ENCODE data around the gene EPB41L4A.

The EPB41L4A gene

DNA sequence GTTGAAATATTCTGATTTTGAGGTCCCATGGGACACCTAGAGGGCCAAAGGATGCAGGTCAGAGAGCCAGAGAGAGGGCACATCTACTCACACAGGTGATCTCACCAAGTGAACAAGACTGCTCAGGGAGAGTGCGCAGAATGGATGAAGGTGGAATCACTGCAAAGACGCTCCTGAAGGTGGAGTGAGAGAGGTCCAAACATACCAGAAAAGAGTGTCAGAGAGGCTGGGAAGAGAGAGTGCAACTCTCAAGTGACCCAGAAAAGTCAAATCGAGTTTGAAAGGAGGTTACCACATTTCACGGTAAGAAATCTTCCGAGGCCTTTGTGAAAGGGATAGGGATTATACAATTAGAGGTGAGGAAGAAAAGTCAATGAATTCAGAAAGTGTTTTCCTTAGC is 173.4 kb downstream of the EPB41L4A start:
- Histone ChIP-seq H3K79me2 (ENCODE audit: insufficient read depth, low read depth) (no peaks in the 10 kb centered on the region), H3K27me3 (ENCODE audit: insufficient read depth, low read depth) (no peaks in the 10 kb centered on the region), H3K27ac (no peak overlapping the region), H4K20me1 (ENCODE audit: insufficient read depth) (no peaks in the 10 kb centered on the region), H3K4me2 (no peak overlapping the region), H2AFZ (ENCODE audit: low read depth) (no peak overlapping the region), H3K9ac (no peak overlapping the region), H3K4me1 (ENCODE audit: low read depth, poor library complexity, severe bottlenecking) (no peaks in the 10 kb centered on the region), H3K36me3 (ENCODE audit: insufficient read depth) (no peaks in the 10 kb centered on the region), H3K4me3 (IDR thresholded peaks at IDR 0.05; ENCODE audit: insufficient read depth, low read depth, low read length) (no peak overlapping the region)
- TF ChIP-seq, protein P1, sequence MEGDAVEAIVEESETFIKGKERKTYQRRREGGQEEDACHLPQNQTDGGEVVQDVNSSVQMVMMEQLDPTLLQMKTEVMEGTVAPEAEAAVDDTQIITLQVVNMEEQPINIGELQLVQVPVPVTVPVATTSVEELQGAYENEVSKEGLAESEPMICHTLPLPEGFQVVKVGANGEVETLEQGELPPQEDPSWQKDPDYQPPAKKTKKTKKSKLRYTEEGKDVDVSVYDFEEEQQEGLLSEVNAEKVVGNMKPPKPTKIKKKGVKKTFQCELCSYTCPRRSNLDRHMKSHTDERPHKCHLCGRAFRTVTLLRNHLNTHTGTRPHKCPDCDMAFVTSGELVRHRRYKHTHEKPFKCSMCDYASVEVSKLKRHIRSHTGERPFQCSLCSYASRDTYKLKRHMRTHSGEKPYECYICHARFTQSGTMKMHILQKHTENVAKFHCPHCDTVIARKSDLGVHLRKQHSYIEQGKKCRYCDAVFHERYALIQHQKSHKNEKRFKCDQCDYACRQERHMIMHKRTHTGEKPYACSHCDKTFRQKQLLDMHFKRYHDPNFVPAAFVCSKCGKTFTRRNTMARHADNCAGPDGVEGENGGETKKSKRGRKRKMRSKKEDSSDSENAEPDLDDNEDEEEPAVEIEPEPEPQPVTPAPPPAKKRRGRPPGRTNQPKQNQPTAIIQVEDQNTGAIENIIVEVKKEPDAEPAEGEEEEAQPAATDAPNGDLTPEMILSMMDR (conservative IDR thresholded peaks at IDR 0.05; ENCODE audit: low read depth, low read length), result no peak

DNA sequence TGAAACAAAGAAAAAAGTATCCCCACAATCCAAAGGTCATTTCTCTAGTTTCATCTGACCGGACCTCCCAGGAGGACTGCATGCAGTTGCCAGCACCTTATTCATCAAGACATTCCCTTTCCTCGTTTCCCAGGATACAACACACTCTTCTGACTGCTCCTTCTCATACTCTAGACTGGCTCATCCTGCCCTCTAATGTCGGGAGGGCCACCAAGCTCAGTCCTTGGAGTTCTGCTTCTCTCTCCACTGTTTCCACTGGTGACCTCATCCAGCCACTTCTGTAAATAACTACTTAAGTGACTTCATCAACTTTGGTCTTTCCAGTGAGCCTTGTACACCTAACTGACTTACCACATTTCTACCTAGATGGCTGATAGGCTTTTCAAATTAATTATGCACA is 179.1 kb downstream of the EPB41L4A start:
- Histone ChIP-seq H3K27ac (no peak overlapping the region), H3K79me2 (ENCODE audit: insufficient read depth, low read depth) (no peaks in the 10 kb centered on the region), H3K27me3 (ENCODE audit: insufficient read depth, low read depth) (no peaks in the 10 kb centered on the region), H3K9ac (no peak overlapping the region), H3K36me3 (ENCODE audit: insufficient read depth) (no peaks in the 10 kb centered on the region), H3K4me3 (IDR thresholded peaks at IDR 0.05; ENCODE audit: insufficient read depth, low read depth, low read length) (no peak overlapping the region), H3K4me2 (no peak overlapping the region), H2AFZ (ENCODE audit: low read depth) (no peak overlapping the region), H3K4me1 (ENCODE audit: low read depth, poor library complexity, severe bottlenecking) (no peaks in the 10 kb centered on the region), H4K20me1 (ENCODE audit: insufficient read depth) (no peaks in the 10 kb centered on the region)
- TF ChIP-seq, protein P1 (conservative IDR thresholded peaks at IDR 0.05; ENCODE audit: low read depth, low read length), result no peak

DNA sequence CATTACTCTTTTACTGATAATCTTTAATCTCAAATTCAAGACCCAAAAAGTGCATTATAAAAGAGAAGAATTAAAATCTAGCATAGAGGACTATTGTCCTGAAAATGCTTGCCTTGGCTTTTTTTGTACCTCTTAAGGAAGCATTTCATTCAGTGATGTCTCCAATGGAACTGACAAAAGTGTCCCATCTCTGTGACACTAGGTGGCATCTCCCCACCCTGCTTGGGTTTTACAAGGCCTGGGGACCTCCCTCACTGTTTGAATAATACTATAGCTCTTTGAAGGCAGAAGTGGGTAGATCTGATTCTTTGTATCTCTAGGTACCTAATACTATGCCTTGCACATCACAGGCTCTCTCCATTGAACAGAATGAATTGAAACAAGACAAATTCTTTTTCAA is 180.6 kb downstream of the EPB41L4A start:
- TF ChIP-seq, protein P1 (conservative IDR thresholded peaks at IDR 0.05; ENCODE audit: low read depth, low read length), result 0 out of 2 replicates have a peak, but pooled peaks have one; percentile 21
- Histone ChIP-seq H4K20me1 (ENCODE audit: insufficient read depth) (no peaks in the 10 kb centered on the region), H3K79me2 (ENCODE audit: insufficient read depth, low read depth) (no peaks in the 10 kb centered on the region), H3K4me1 (ENCODE audit: low read depth, poor library complexity, severe bottlenecking) (no peaks in the 10 kb centered on the region), H3K27ac (no peak overlapping the region), H3K9ac (no peak overlapping the region), H3K27me3 (ENCODE audit: insufficient read depth, low read depth) (no peaks in the 10 kb centered on the region), H3K36me3 (ENCODE audit: insufficient read depth) (no peaks in the 10 kb centered on the region), H3K4me2 (no peak overlapping the region), H3K4me3 (IDR thresholded peaks at IDR 0.05; ENCODE audit: insufficient read depth, low read depth, low read length) (no peak overlapping the region), H2AFZ (ENCODE audit: low read depth) (no peak overlapping the region)

DNA sequence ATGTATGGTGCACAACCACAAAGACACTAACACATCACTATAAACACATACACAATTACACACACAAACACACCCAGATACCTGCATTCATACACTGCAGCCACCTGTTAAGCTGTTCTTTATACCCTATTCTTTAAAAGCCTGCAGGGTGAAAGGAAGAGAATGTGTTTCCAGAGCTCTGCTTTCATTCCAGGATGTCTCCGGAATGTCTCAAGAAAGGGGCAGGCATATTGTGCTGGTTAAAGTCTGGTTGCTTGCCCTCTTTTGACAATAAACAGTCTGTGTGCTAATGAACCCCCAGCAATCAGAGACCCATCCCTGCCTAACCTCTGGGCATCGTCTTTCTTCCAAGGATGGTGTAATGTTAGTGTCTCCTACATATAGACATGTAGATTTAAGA is 181.6 kb downstream of the EPB41L4A start:
- no peak overlapping the region for H3K4me3 ChIP-seq (IDR thresholded peaks at IDR 0.05; ENCODE audit: insufficient read depth, low read depth, low read length)
- no peak overlapping the region for H3K4me2 ChIP-seq
- no peaks in the 10 kb centered on the region for H3K79me2 ChIP-seq (ENCODE audit: insufficient read depth, low read depth)
- no peaks in the 10 kb centered on the region for H3K27me3 ChIP-seq (ENCODE audit: insufficient read depth, low read depth)
- H3K4me1 ChIP-seq (ENCODE audit: low read depth, poor library complexity, severe bottlenecking), result no peaks in the 10 kb centered on the region
- no peaks in the 10 kb centered on the region for H4K20me1 ChIP-seq (ENCODE audit: insufficient read depth)
- no peak overlapping the region for H3K9ac ChIP-seq
- TF ChIP-seq, protein P1 (conservative IDR thresholded peaks at IDR 0.05; ENCODE audit: low read depth, low read length), result no peak
- no peak overlapping the region for H2AFZ ChIP-seq (ENCODE audit: low read depth)
- H3K27ac ChIP-seq, result no peak overlapping the region
- H3K36me3 ChIP-seq (ENCODE audit: insufficient read depth), result no peaks in the 10 kb centered on the region

Data from KMS-11 (cell line).